ENCODE results near the gene VPS37D. TPM values are rescaled to one million over a fixed set of nuclear protein-coding genes. Genes with fewer than 3 reads are reported as not detected.
A peak's percentile ranks its signal among the peaks of the same experiment; 100 is the strongest.

VPS37D gene
- total RNA-seq, 1 donor from 2014 or later, result 15.4 TPM

DNA sequence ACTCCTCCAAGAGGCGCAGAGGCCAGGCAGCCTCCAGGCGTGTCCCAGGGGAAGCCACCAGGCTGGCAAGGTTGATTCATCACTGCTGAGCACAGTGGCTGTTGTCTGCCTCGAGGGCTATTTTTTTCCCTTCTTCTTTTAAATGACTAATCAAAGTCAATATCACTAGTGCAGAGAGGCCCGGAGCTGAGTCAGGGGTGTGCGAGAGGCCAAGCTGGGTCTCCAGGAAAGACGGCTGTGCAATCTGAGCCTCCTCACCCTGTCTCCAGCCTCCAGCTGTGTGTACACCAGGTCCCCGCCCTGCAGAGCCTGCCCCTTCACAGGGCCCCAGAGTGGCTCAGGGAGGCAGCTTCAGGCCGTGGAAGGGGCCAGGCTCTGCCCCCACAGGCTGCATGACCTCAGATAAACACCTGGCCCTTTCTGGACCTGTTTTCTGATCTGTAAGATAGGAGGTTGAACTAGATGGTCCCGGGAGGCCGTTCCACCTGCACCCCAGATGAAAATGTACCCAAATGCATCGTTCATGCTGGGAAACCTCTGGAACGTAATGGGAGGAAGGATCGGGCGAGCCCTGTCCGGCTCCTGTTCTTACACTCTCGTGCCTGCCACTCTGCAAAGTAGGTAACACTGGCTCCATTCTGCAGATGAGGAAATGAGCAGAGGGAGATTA is 48.2 kb downstream of the VPS37D start:
- TF ChIP-seq, protein P1, sequence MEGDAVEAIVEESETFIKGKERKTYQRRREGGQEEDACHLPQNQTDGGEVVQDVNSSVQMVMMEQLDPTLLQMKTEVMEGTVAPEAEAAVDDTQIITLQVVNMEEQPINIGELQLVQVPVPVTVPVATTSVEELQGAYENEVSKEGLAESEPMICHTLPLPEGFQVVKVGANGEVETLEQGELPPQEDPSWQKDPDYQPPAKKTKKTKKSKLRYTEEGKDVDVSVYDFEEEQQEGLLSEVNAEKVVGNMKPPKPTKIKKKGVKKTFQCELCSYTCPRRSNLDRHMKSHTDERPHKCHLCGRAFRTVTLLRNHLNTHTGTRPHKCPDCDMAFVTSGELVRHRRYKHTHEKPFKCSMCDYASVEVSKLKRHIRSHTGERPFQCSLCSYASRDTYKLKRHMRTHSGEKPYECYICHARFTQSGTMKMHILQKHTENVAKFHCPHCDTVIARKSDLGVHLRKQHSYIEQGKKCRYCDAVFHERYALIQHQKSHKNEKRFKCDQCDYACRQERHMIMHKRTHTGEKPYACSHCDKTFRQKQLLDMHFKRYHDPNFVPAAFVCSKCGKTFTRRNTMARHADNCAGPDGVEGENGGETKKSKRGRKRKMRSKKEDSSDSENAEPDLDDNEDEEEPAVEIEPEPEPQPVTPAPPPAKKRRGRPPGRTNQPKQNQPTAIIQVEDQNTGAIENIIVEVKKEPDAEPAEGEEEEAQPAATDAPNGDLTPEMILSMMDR (IDR thresholded peaks at IDR 0.05; ENCODE audit: unreplicated experiment), result no peak
- H3K27ac Mint-ChIP-seq, result peak overlapping the region; percentile 62
- H3K27me3 Mint-ChIP-seq (ENCODE audit: low read depth), result peaks cover 2% of the 10 kb centered on the region
- peaks cover 4% of the 10 kb centered on the region for H3K36me3 Mint-ChIP-seq
- H3K4me3 Mint-ChIP-seq, result peak overlapping the region; percentile 13
- H3K4me1 Mint-ChIP-seq, result peaks cover 26% of the 10 kb centered on the region
- peak in 1 of 2 experiments; percentile 46 for DNase-seq (ENCODE audit: low spot score in 2 of 2, unreplicated experiment in 2 of 2)
- no peaks in the 10 kb centered on the region for H3K9me3 Mint-ChIP-seq

DNA sequence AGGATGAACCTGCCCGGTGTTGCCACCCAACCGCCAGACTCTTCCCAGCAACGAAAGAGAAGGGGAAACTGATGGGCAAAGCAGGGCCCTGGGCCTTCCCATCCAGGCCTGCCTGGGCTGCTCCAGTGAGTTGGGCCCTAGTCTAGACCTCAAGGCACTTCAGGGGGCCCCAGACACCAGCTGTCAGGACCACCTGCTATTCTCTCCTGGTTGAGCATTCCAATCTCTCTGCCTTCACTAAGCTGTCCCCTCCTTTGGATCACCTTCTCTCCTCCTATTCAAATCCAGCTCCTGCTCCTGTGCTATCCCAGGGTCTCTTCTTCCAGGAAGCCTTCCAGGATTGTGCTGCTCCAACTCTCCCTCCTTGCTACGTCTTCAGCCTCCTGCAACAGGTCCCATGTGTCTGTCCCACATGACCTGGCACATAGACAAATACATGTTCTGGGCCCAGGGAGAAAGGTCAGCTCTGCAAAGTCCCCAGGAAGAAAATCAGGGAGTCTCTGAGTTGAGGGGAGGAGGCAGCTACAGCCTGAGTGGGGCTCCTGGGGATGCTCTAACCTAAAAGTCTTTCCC is 48.8 kb downstream of the VPS37D start:
- Mint-ChIP-seq H3K27me3 (ENCODE audit: low read depth) (peaks cover 4% of the 10 kb centered on the region), H3K4me3 (no peak overlapping the region), H3K9me3 (no peaks in the 10 kb centered on the region), H3K27ac (peak overlapping the region; percentile 62), H3K36me3 (peaks cover 4% of the 10 kb centered on the region), H3K4me1 (peaks cover 26% of the 10 kb centered on the region)
- no peak for DNase-seq (ENCODE audit: low spot score in 2 of 2, unreplicated experiment in 2 of 2)
- TF ChIP-seq, protein P1 (IDR thresholded peaks at IDR 0.05; ENCODE audit: unreplicated experiment), result no peak

DNA sequence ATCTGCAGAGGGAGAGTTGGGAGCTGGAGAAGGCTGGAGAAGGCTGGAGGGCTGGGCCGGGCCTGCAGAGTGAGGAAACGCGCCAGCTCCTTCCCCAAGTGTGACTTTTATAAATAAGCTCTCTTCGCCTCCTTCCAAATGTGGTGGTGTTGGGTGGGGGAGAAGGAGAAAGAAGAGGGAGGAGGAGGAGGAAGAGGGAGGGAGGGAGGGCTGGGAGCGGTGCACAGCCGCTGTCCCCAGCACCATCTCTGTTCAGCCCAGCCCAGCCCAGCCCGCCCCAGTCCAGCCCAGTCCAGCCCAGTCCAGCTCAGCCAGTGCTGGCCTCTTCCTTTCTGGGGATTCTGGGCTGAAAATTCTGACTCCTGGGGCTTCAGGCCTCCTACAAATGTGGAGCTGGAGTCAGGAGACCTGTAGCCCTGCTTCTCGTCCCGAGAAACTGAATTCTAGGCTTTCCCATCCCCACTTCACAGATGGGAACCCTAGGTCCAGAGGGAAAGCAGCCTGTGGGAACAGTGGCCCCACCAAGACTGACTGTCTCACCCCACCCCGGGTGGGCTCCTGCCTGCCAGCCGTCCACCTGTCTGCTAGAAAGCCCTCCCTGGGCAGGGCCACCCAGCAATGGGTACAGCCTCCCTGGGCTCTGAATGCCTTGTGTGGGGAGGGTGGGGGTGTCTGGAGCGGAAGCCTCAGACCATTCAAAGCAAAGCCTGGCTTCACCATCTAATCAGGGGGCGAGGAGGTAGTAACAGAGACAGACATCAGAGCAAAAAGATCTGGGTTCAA is 49.6 kb downstream of the VPS37D start:
- peaks cover 23% of the 10 kb centered on the region for H3K4me1 Mint-ChIP-seq
- peaks cover 4% of the 10 kb centered on the region for H3K36me3 Mint-ChIP-seq
- peak overlapping the region; percentile 65 for H3K4me3 Mint-ChIP-seq
- H3K27ac Mint-ChIP-seq, result no peak overlapping the region
- DNase-seq (ENCODE audit: low spot score in 2 of 2, unreplicated experiment in 2 of 2), result no peak
- peaks cover 4% of the 10 kb centered on the region for H3K27me3 Mint-ChIP-seq (ENCODE audit: low read depth)
- no peaks in the 10 kb centered on the region for H3K9me3 Mint-ChIP-seq
- TF ChIP-seq, protein P1 (IDR thresholded peaks at IDR 0.05; ENCODE audit: unreplicated experiment), result no peak

DNA sequence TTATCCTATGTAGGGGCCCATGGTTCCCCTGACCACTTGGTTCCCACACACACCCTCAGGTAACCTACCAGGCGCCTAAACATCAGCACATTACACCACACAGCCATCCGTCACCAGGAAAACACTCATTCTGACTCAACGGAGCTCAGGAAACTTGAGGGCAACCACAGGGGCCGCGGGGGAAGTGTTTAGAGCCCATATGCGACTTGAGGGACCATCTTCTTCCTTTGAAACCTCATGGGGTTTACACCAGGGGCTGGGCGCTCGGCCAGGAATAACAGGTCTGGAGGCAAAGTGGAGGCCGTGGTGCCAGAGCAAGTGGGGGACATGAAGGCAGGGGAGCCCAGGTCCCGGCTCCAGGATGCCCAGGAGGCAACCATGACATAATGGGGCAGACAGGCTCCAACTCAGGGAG is 50.4 kb downstream of the VPS37D start:
- peaks cover 23% of the 10 kb centered on the region for H3K4me1 Mint-ChIP-seq
- TF ChIP-seq, protein P1 (IDR thresholded peaks at IDR 0.05; ENCODE audit: unreplicated experiment), result no peak
- no peaks in the 10 kb centered on the region for H3K9me3 Mint-ChIP-seq
- peaks cover 4% of the 10 kb centered on the region for H3K27me3 Mint-ChIP-seq (ENCODE audit: low read depth)
- H3K27ac Mint-ChIP-seq, result no peak overlapping the region
- peak overlapping the region; percentile 65 for H3K4me3 Mint-ChIP-seq
- DNase-seq (ENCODE audit: low spot score in 2 of 2, unreplicated experiment in 2 of 2), result no peak
- peaks cover 3% of the 10 kb centered on the region for H3K36me3 Mint-ChIP-seq

DNA sequence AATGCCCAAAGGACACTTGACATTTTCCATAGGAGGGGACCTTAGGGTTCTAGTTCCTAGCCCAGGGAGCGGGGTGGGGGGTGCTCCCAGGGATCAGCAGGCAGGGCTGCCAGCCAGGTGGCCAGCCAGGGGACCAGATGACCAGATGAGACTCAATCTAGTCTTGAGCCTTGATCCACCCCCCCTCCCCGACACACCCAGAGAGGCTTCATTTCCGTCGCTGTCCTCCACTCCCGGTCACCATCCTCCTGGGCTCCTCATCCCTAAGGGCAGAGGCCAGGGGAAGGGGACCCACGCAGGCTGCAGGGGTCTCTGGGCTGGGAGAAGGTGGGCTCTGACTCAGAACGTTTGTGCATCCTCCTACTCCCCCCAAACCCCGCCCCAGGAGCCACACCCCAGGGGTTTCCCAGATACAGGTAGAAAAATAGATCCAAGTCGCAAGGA is 50.8 kb downstream of the VPS37D start:
- Mint-ChIP-seq H3K4me1 (peaks cover 23% of the 10 kb centered on the region), H3K27ac (no peak overlapping the region)

More for the DNA sequence above, 50.8 kb downstream of the VPS37D start:
- no peak for DNase-seq (ENCODE audit: low spot score in 2 of 2, unreplicated experiment in 2 of 2)
- Mint-ChIP-seq H3K9me3 (no peaks in the 10 kb centered on the region), H3K4me3 (peak overlapping the region; percentile 65), H3K27me3 (ENCODE audit: low read depth) (peaks cover 4% of the 10 kb centered on the region), H3K36me3 (no peaks in the 10 kb centered on the region)
- TF ChIP-seq, protein P1 (IDR thresholded peaks at IDR 0.05; ENCODE audit: unreplicated experiment), result no peak
